Caco-2 (cell line): ENCODE data around the gene RANBP6. TPM values are rescaled to one million over a fixed set of nuclear protein-coding genes. Genes with fewer than 3 reads are reported as not detected.

Experiments used
- BruUV-seq: library from RNA; stranded (reverse); fragments of 400-500 nt; replicated peaks from 2 replicates; lab custom pipeline; 2021; lab: Mats Ljungman, UMichigan
- CTCF ChIA-PET: fragments of 300-600 bp; sonication (Branson Sonifier 250); formaldehyde crosslinking; loops from one replicate; lab custom pipeline; 2022; ENCODE audit warnings: antibody characterized with exemption; lab: Charles Lee
- POLR2A ChIA-PET: fragments of 300-600 bp; sonication (Branson Sonifier 250); formaldehyde crosslinking; loops from one replicate; lab custom pipeline; 2022; ENCODE audit warnings: antibody characterized with exemption; lab: Charles Lee
- DNase-seq, 2 experiments: peaks; one replicate each; pipeline versions ENCODE4 v3.0.0 to v3.0.0-alpha.2; 2020 to 2022
- H3K27me3 ChIP-seq: replicated peaks from 2 replicates; pipeline ENCODE4 v1.6.0; 2011; ENCODE audit warnings: low read length; ENCODE audit not compliant: control insufficient read depth, insufficient read depth
- H3K36me3 ChIP-seq: 2 replicates; pipeline ENCODE4 v1.5.1; 2011; ENCODE audit warnings: low read length; ENCODE audit not compliant: control insufficient read depth, insufficient read depth
- H3K4me1 ChIP-seq: fragments of 250-450 bp; sonication (Bioruptor Pico); 2 replicates; pipeline ENCODE4 v1.5.1; 2020; ENCODE audit warnings: mild to moderate bottlenecking
- H3K4me3 ChIP-seq: 2 replicates; pipeline ENCODE4 v1.5.1; 2011; ENCODE audit warnings: low read depth, mild to moderate bottlenecking, control low read depth, low read length
- H3K9me3 ChIP-seq: fragments of 250-450 bp; sonication (Bioruptor Pico); 2 replicates; pipeline ENCODE4 v1.5.1; 2020; ENCODE audit warnings: mild to moderate bottlenecking, moderate library complexity
- H3K27ac Mint-ChIP-seq: one replicate; pipeline ENCODE4 v1.8.0; 2022; ENCODE audit warnings: mixed read lengths; ENCODE audit not compliant: unreplicated experiment
- H3K27me3 Mint-ChIP-seq: one replicate; pipeline ENCODE4 v1.8.0; 2022; ENCODE audit warnings: mixed read lengths; ENCODE audit not compliant: insufficient read depth, unreplicated experiment
- H3K36me3 Mint-ChIP-seq: one replicate; pipeline ENCODE4 v1.8.0; 2022; ENCODE audit warnings: mild to moderate bottlenecking, mixed read lengths; ENCODE audit not compliant: insufficient read depth, unreplicated experiment
- H3K4me1 Mint-ChIP-seq: one replicate; pipeline ENCODE4 v1.8.0; 2022; ENCODE audit warnings: low read depth, mixed read lengths; ENCODE audit not compliant: unreplicated experiment
- H3K4me3 Mint-ChIP-seq: one replicate; pipeline ENCODE4 v1.8.0; 2022; ENCODE audit warnings: mild to moderate bottlenecking, moderate library complexity, mixed read lengths; ENCODE audit not compliant: unreplicated experiment
- H3K9me3 Mint-ChIP-seq: one replicate; pipeline ENCODE4 v1.8.0; 2022; ENCODE audit warnings: mixed read lengths; ENCODE audit not compliant: unreplicated experiment
- intact Hi-C: fragments of 100-400 bp; cut with micrococcal nuclease; formaldehyde crosslinking; loops from one replicate; pipeline ENCODE4 v1.10.0; 2022; ENCODE audit not compliant: unreplicated experiment
- total RNA-seq: library from RNA; stranded (reverse); gene quantifications from 2 replicates; pipeline ENCODE4 v1.2.3, GENCODE V29; 2022
- TF ChIP-seq, protein P1 (sequence below), 2 experiments: fragments of 200-600 bp in 1 of 2; IDR thresholded peaks; 1 replicate in 1 of 2; 2 replicates in 1 of 2; pipeline versions ENCODE4 v1.5.1 to v1.8.0; 2011 to 2022; ENCODE audit warnings: antibody characterized with exemption in 1 of 2, control low read depth in 1 of 2, inconsistent platforms in 1 of 2, low read depth in 1 of 2, low read length in 1 of 2, mild to moderate bottlenecking in 1 of 2, moderate library complexity in 1 of 2; ENCODE audit not compliant: insufficient read depth in 1 of 2, severe bottlenecking in 1 of 2, unreplicated experiment in 1 of 2

The RANBP6 gene
- total RNA-seq, 1 experiment from 2014 or later, result 16.5 TPM

DNA sequence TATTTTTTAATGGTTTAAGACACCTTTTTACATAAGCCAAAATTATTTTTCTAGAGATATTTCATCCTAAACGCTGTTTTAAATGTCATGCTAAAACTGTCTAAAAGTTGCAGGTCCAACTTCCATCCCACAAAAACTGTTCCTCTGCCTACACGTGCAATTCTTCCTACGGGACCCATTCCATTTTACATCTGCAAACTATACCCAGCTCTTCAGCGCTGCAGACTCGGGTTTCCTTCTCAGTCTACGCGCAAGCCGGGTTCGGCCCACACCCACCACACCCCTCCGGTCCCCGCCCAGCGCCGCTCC lies 8.7 kb downstream of the RANBP6 start:
- Histone ChIP-seq H3K9me3 (no peaks in the 10 kb centered on the region), H3K36me3 (no peaks in the 10 kb centered on the region), H3K4me1 (peaks cover 7% of the 10 kb centered on the region; the same call in 1 of the 2 replicates), H3K4me3 (peak overlapping the region; percentile 70), H3K27me3 (no peaks in the 10 kb centered on the region)
- no TSS peak for BruUV-seq
- ChIA-PET POLR2A (interaction anchor here (0.6 kb wide), 2 partner anchors 9 to 1137 kb away, joined by 7 to 11 read pairs; partner anchors contain the start of gene RANBP6), CTCF (interaction anchor here (0.6 kb wide), 1 partner anchor 15 kb away, joined by 3 read pairs; no protein-coding TSS in a partner anchor)
- Mint-ChIP-seq H3K4me1 (peaks cover 13% of the 10 kb centered on the region), H3K4me3 (peak overlapping the region; percentile 89), H3K27ac (peak overlapping the region; percentile 53), H3K9me3 (no peaks in the 10 kb centered on the region), H3K27me3 (no peaks in the 10 kb centered on the region), H3K36me3 (peaks cover 16% of the 10 kb centered on the region)
- TF ChIP-seq, protein P1, sequence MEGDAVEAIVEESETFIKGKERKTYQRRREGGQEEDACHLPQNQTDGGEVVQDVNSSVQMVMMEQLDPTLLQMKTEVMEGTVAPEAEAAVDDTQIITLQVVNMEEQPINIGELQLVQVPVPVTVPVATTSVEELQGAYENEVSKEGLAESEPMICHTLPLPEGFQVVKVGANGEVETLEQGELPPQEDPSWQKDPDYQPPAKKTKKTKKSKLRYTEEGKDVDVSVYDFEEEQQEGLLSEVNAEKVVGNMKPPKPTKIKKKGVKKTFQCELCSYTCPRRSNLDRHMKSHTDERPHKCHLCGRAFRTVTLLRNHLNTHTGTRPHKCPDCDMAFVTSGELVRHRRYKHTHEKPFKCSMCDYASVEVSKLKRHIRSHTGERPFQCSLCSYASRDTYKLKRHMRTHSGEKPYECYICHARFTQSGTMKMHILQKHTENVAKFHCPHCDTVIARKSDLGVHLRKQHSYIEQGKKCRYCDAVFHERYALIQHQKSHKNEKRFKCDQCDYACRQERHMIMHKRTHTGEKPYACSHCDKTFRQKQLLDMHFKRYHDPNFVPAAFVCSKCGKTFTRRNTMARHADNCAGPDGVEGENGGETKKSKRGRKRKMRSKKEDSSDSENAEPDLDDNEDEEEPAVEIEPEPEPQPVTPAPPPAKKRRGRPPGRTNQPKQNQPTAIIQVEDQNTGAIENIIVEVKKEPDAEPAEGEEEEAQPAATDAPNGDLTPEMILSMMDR (IDR thresholded peaks at IDR 0.05; ENCODE audit: insufficient read depth in 1 of 2, low read depth in 1 of 2, low read length in 1 of 2, severe bottlenecking in 1 of 2, unreplicated experiment in 1 of 2), result no peak
- DNase-seq, result no peak
- intact Hi-C loops, result loop anchor here (2.0 to 5.0 kb wide), 2 partner anchors 120 to 379 kb away; partner anchors contain the start of gene RIC1

DNA sequence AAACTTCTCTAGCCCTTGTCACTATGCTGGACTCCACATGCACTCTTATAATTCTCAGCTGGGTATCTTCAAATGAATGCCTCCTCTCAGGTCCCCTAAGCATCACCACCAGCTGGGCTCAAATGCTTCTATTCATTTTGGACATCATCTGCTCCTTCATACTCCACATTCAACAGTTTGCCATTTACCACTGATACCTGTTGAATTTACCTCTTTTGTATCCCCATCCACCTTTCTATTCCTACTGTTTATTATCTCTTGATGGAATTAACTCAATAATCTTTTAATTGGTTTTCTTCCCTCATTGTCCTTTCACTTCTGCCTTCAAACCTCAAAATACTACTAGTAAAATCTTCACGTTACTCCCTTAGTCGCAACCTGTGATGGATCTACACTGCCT lies 14.5 kb downstream of the RANBP6 start:
- Histone ChIP-seq H3K4me3 (no peak overlapping the region), H3K9me3 (no peaks in the 10 kb centered on the region), H3K27me3 (no peaks in the 10 kb centered on the region), H3K4me1 (0 out of 2 replicates have a peak, but pooled peaks cover under 1% of the 10 kb centered on the region), H3K36me3 (no peaks in the 10 kb centered on the region)
- H3K9me3 Mint-ChIP-seq, result no peaks in the 10 kb centered on the region
- intact Hi-C loops, result no loop called here
- H3K27me3 Mint-ChIP-seq, result no peaks in the 10 kb centered on the region
- DNase-seq, result no peak
- POLR2A ChIA-PET, result no interaction called here
- TF ChIP-seq, protein P1 (IDR thresholded peaks at IDR 0.05; ENCODE audit: insufficient read depth in 1 of 2, low read depth in 1 of 2, low read length in 1 of 2, severe bottlenecking in 1 of 2, unreplicated experiment in 1 of 2), result no peak
- BruUV-seq, result no TSS peak
- H3K4me1 Mint-ChIP-seq, result no peaks in the 10 kb centered on the region
- CTCF ChIA-PET, result no interaction called here
- H3K4me3 Mint-ChIP-seq, result no peak overlapping the region
- no peak overlapping the region for H3K27ac Mint-ChIP-seq
- no peaks in the 10 kb centered on the region for H3K36me3 Mint-ChIP-seq

DNA sequence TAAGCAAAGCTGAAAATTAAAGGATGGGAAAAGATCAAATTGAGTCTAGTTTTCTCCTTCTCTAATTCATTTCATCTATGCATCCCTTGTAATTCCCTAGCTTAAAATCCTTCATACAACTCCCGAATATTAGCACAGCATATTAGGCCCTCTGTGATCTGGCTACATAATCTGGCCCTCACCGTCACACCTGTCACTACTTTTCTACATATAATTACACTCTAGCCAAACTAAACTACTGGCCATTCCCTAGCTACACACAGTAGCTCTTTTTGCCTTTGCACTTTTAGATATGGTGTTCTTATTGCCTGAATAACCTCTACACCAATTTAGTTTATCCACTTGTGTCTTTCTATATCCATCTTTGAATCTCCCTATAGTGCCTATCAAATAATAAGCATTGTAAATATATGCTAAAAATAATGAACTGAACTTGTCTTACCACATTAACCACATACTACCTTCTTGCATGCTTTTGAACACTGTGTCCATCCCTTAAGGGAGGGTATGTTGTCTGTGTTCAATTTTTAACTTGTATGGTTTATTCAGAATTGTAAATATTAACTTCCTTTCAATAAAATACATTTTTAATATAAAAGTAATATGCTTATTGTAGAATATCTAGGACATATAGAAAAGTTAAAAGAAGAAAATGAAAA lies 15.9 kb downstream of the RANBP6 start:
- ChIA-PET POLR2A (no interaction called here), CTCF (no interaction called here)
- Mint-ChIP-seq H3K9me3 (no peaks in the 10 kb centered on the region), H3K27me3 (no peaks in the 10 kb centered on the region), H3K36me3 (no peaks in the 10 kb centered on the region), H3K27ac (no peak overlapping the region), H3K4me3 (no peak overlapping the region), H3K4me1 (no peaks in the 10 kb centered on the region)
- intact Hi-C loops, result no loop called here
- DNase-seq, result no peak
- no peak overlapping the region for H3K4me3 ChIP-seq
- no peaks in the 10 kb centered on the region for H3K4me1 ChIP-seq
- no peaks in the 10 kb centered on the region for H3K36me3 ChIP-seq
- H3K9me3 ChIP-seq, result no peaks in the 10 kb centered on the region
- no TSS peak for BruUV-seq
- H3K27me3 ChIP-seq, result no peaks in the 10 kb centered on the region
- TF ChIP-seq, protein P1 (IDR thresholded peaks at IDR 0.05; ENCODE audit: insufficient read depth in 1 of 2, low read depth in 1 of 2, low read length in 1 of 2, severe bottlenecking in 1 of 2, unreplicated experiment in 1 of 2), result no peak
